Smooth muscle cell (in vitro differentiated cells): Measurements from ENCODE around the gene APOO. TPM values are rescaled to one million over a fixed set of nuclear protein-coding genes. Genes with fewer than 3 reads are reported as not detected.

Experiments
- DNase-seq: peaks from one replicate; lab custom pipeline; 2025; ENCODE audit not compliant: unreplicated experiment; lab: John Stamatoyannopoulos, UW
- H2AFZ ChIP-seq: fragments of 200-600 bp; sonication (generic); 2 replicates; pipeline ENCODE4 v1.6.0; 2016; ENCODE audit warnings: antibody characterized with exemption, low read depth, mild to moderate bottlenecking
- H3F3A ChIP-seq: fragments of 200-600 bp; sonication (generic); 2 replicates; pipeline ENCODE4 v1.6.0; 2017; ENCODE audit warnings: antibody characterized with exemption, low read depth
- H3K27ac ChIP-seq: fragments of 200-600 bp; sonication (generic); 2 replicates; pipeline ENCODE4 v1.5.1; 2016; ENCODE audit warnings: low read depth, mild to moderate bottlenecking
- H3K27me3 ChIP-seq: fragments of 200-600 bp; sonication (generic); 2 replicates; pipeline ENCODE4 v1.6.1; 2016; ENCODE audit warnings: low read depth, mild to moderate bottlenecking
- H3K36me3 ChIP-seq: fragments of 200-600 bp; sonication (generic); 2 replicates; pipeline ENCODE4 v1.5.1; 2016; ENCODE audit warnings: low read depth
- H3K4me1 ChIP-seq: fragments of 200-600 bp; sonication (generic); 2 replicates; pipeline ENCODE4 v1.5.1; 2016; ENCODE audit warnings: low read depth
- H3K4me2 ChIP-seq: fragments of 200-600 bp; sonication (generic); 2 replicates; pipeline ENCODE4 v1.6.0; 2016; ENCODE audit warnings: mild to moderate bottlenecking
- H3K4me3 ChIP-seq: fragments of 200-600 bp; sonication (generic); 2 replicates; pipeline ENCODE4 v1.5.1; 2016; ENCODE audit warnings: mild to moderate bottlenecking
- H3K79me2 ChIP-seq: fragments of 200-600 bp; sonication (generic); 2 replicates; pipeline ENCODE4 v1.6.0; 2016; ENCODE audit warnings: low read depth, mild to moderate bottlenecking
- H3K9ac ChIP-seq: fragments of 200-600 bp; sonication (generic); 2 replicates; pipeline ENCODE4 v1.6.0; 2016; ENCODE audit warnings: low read depth
- H3K9me3 ChIP-seq: fragments of 200-600 bp; sonication (generic); replicated peaks from 2 replicates; pipeline ENCODE4 v1.5.1; 2016; ENCODE audit warnings: low read depth
- H4K20me1 ChIP-seq: fragments of 200-600 bp; sonication (generic); 2 replicates; pipeline ENCODE4 v1.6.0; 2016; ENCODE audit warnings: low read depth
- WGBS: methylation state at CpG from one replicate; pipeline ENCODE4 v1.1.7; 2016; ENCODE audit warnings: low lambda C conversion rate; 5-methylcytosine and 5-hydroxymethylcytosine counted together
- polyA plus RNA-seq: library from polyadenylated mRNA; unstranded; fragments of >200 nt; fragmentation: Nextera tagmentation; extraction: Ambion mirVana; gene quantifications from 2 replicates; pipeline ENCODE4 v1.2.1, GENCODE V29; 2016
- total RNA-seq: library from RNA; depleted of rRNA; stranded (reverse); fragments of >200 nt; gene quantifications from 2 replicates; pipeline ENCODE4 v1.2.3, GENCODE V29; 2014
- TF ChIP-seq, protein P1 (sequence below): fragments of 200-600 bp; sonication (generic); IDR thresholded peaks from 2 replicates; pipeline ENCODE4 v1.5.1; 2017; ENCODE audit warnings: borderline replicate concordance, mild to moderate bottlenecking, antibody characterized with exemption; ENCODE audit not compliant: insufficient read depth, poor library complexity, severe bottlenecking

The APOO gene
- total and polyA plus RNA-seq, 2 experiments from 2014 or later, result 38.7 to 54.3 TPM

DNA sequence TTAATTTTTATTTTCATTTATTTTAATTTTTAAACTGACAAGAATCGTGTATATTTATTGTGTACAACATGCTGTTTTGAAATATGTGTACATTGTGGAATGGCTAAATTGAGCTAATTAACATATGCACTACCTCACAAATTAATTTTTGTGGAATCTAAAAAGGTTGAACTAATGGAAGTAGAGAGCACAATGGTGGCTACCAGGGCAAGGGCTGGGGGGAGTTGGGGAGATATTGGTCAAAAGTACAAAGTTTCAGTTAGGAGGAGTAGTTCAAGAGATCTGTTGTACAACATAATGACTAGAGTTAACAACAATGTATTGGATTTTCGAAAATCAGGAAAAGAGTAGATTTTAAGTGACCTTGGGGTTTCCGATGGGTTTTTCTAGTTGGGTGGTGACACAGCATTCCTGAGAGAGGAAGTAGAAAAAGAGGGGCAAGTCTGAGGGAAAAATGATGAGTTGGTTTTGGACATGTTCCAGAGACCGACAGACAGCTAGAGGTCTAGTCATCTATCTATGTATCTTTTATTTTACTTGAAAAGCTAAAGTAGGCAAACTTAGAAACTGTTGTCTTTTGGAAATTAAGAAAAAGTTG is 23.2 kb downstream of the APOO start:
- peaks cover 14% of the 10 kb centered on the region for H3F3A ChIP-seq
- no peaks in the 10 kb centered on the region for H3K27me3 ChIP-seq
- no peaks in the 10 kb centered on the region for H4K20me1 ChIP-seq
- H3K79me2 ChIP-seq, result peaks cover 11% of the 10 kb centered on the region
- WGBS, result 58% methylated on average over 4 of the region's 4 CpGs
- peak overlapping the region; percentile 40 for H3K9ac ChIP-seq
- H3K27ac ChIP-seq, result peak overlapping the region; percentile 94
- no peak for DNase-seq
- H3K36me3 ChIP-seq, result no peaks in the 10 kb centered on the region
- no peaks in the 10 kb centered on the region for H3K9me3 ChIP-seq
- H3K4me1 ChIP-seq, result peaks cover 10% of the 10 kb centered on the region
- H2AFZ ChIP-seq, result no peak overlapping the region
- H3K4me3 ChIP-seq, result no peak overlapping the region
- peak overlapping the region; percentile 79 for H3K4me2 ChIP-seq
- TF ChIP-seq, protein P1, sequence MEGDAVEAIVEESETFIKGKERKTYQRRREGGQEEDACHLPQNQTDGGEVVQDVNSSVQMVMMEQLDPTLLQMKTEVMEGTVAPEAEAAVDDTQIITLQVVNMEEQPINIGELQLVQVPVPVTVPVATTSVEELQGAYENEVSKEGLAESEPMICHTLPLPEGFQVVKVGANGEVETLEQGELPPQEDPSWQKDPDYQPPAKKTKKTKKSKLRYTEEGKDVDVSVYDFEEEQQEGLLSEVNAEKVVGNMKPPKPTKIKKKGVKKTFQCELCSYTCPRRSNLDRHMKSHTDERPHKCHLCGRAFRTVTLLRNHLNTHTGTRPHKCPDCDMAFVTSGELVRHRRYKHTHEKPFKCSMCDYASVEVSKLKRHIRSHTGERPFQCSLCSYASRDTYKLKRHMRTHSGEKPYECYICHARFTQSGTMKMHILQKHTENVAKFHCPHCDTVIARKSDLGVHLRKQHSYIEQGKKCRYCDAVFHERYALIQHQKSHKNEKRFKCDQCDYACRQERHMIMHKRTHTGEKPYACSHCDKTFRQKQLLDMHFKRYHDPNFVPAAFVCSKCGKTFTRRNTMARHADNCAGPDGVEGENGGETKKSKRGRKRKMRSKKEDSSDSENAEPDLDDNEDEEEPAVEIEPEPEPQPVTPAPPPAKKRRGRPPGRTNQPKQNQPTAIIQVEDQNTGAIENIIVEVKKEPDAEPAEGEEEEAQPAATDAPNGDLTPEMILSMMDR, result no peak

DNA sequence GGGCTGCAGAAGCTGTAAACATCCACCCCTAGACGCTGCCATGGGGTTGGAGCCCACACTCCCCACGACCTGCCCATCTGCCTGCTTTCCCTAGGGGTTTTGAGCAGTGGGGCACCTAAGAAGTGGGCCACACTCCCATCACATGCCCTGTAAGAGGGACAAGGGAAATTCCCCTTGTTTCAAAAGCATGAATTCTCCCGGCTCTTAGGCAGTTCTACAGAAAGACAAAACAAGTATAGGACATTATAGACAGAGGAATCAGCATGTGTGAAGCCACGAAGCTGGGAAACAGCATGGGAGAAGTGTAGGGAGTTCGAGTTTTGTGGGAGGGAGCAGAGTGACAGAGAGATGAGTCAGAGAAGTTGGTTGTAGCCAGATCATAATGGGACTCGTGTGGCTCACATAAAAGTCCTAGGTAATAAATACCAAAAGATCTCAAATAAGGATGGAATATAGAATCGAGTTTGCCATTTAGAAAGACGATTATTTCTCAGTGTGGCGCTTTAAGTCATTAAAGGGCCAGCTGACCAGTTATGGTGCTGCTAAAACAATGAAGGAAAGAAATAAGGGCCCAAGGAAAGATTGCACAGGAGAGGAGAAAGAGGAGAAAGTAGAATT is 23.9 kb downstream of the APOO start:
- peak; percentile 15 for DNase-seq
- Histone ChIP-seq H3K27me3 (no peaks in the 10 kb centered on the region), H3K4me3 (peak overlapping the region; percentile 9), H3K4me1 (peaks cover 5% of the 10 kb centered on the region), H3K4me2 (peak overlapping the region; percentile 79), H2AFZ (peak overlapping the region; percentile 20), H3K36me3 (no peaks in the 10 kb centered on the region), H3K9me3 (no peaks in the 10 kb centered on the region), H3K27ac (peak overlapping the region; percentile 94), H4K20me1 (no peaks in the 10 kb centered on the region), H3K79me2 (peaks cover 13% of the 10 kb centered on the region), H3K9ac (peak overlapping the region; percentile 69), H3F3A (peaks cover 9% of the 10 kb centered on the region)
- WGBS, result 14% methylated on average over 9 of the region's 9 CpGs
- TF ChIP-seq, protein P1, result no peak

DNA sequence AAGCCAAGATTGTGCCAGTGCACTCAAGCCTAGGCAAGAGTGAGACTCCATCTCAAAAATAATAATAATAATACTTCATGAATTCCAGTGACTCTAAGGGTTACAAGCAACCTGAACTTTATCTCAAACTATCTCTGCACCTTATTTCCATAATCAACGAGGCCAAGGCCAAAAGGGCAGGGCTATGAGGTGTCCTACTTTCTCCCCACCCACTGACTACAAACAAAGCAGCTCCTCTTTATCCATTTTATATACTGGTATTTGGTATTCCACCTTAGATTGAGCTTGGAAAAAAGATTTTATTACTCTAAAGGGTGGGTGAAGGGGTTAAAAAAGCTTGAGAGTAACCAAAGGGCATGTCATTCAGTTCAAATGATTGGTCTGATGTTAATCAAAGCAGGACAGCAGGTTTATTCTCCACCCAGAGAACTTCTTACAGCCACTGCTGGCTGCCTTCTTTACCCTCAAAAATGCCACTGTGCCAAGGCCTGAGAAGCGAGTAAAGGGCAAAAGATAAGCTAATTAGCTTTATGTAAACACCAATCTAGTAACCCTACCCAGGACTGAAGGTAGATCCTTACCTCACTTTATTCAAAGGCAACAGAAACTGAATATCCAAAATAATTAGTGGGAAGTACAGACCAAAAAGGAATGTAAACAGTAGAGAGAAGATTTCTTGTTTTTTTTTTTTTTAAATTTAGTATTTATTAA is 28.2 kb downstream of the APOO start:
- 84% methylated on average over 2 of the region's 2 CpGs for WGBS
- H3K36me3 ChIP-seq, result no peaks in the 10 kb centered on the region
- H3K79me2 ChIP-seq, result peaks cover 6% of the 10 kb centered on the region
- H3K4me1 ChIP-seq, result peaks cover 10% of the 10 kb centered on the region
- no peak for DNase-seq
- H3K27me3 ChIP-seq, result no peaks in the 10 kb centered on the region
- no peak overlapping the region for H3K27ac ChIP-seq
- TF ChIP-seq, protein P1, result no peak
- H3K4me2 ChIP-seq, result no peak overlapping the region
- no peaks in the 10 kb centered on the region for H3K9me3 ChIP-seq
- H2AFZ ChIP-seq, result no peak overlapping the region
- no peak overlapping the region for H3K4me3 ChIP-seq
- peaks cover 9% of the 10 kb centered on the region for H3F3A ChIP-seq
- H4K20me1 ChIP-seq, result no peaks in the 10 kb centered on the region
- no peak overlapping the region for H3K9ac ChIP-seq
